Measurements from ENCODE around the gene ACP1.

Gene ACP1

DNA sequence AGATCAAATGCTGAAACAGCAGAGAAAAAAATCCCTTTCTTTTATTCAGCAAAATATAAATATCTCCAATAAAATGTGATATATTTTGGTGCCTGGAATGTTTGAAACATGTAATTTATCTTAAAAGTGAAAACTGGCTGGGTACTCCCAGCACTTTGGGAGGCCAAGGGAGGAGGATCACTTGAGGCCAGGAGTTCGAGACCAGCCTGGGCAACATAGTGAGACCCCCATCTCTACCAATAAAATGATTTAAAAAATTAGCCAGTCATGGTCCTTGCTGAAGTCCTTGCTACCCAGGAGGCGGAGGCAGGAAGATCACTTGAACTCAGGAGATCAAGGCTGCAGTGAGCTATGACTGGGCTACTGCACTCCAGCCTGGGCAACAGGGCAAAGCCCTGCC lies 9.6 kb upstream of the ACP1 start:
- no peak for DNase-seq (ENCODE audit: low read depth)

- no peak for DNase-seq (ENCODE audit: low read depth)
Measured at GRCh38 chr2:256094-256493, 8.7 kb upstream of the ACP1 start.

DNA sequence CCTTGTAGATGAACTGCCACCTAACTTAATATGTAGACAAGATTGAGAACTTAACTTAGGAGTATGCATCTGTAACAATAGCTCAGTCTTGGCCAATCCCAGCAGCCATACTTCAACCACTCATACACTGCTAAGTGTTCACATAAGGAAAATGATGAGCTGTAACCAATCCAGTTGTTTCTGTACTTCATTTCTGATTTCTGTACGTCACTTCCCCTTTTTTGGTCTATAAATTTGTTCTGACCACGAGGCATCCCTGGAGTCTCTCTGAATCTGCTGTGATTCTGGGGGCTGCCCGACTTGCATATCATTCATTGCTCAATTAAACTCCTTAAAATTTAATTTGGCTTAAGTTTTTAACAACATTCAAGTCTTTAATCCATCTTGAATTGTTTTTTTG lies 7.3 kb upstream of the ACP1 start:
- no peak for DNase-seq (ENCODE audit: low read depth)

DNA sequence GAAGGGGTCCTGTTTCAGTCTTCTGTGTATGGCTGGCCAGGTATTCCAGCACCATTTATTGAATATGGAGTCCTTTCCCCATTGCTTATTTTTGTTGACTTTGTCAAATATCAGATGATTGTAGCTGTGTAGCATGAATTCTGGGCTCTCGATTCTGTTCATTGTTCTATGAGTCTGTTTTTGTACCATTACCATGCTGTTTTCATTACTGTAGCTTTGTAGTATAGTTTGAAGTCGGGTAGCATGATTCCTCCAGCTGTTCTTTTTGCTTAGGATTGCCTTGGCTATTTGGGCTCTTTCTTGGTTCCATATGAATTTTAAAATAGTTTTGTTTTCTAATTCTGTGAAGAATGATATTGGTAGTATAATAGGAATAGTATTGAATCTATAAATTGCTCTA lies 6.9 kb upstream of the ACP1 start:
- DNase-seq (ENCODE audit: low read depth), result no peak

GRCh38 chr2:258933-259332 lies 5.8 kb upstream of the ACP1 start:
- no peak for DNase-seq (ENCODE audit: low read depth)

GRCh38 chr2:259789-260331 lies 4.9 kb upstream of the ACP1 start:
- no peak for DNase-seq (ENCODE audit: low read depth)

- DNase-seq (ENCODE audit: low read depth), result no peak
Measured at GRCh38 chr2:260507-261161, 4.1 kb upstream of the ACP1 start.

DNA sequence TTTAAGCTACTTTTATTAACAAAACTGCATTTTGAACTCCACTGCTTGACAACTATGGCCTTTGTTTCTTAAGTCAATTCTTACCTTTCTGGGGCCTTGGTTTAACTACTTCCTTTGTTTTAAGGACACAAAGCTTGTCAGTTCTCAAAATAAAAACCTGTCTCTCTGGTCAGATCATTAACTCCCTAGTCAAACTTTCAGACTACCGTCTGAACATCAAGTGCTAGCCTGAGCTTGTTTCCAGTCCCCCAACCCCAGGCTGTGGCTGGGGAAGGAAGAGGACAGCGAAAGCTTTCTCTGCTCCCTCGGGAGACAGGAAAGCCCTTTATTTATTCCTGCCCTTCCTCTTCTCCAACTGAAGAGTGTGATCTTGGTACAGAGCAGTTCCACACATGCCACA lies 2.6 kb upstream of the ACP1 start:
- DNase-seq (ENCODE audit: low read depth), result no peak

DNA sequence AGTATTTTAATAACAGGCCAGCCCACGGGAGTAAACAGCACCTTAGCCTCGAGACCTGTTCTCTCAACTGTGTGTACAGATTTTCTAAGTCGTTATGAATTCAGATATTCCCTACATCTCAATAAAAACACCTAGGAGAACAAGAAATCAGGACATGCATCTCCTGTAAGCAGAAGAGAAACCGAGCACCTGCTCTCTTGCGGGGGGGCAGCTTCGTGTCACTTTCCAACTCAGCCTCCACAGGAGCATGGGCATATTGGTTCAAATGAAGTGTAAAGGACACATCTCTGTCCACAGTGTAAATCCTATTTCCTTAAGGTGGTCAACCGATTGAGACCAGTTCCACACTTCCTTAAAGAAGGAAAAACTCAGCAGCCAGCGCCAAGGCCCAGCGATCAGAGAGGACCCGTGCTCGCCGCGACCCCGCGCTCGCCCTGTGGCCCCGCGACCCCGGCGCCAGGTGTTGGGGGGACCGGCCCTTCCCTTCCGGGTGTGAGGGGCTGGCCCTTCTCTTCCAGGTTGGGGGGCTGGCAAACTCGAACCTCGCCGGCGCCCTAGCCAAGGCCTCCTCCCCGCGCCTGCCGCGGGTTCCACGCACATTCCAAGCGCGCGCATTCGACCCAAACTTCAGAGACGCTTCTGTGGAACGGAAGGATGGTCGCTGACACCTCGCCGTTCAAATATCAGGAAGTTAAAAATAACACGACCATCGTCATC lies 1.6 kb upstream of the ACP1 start:
- DNase-seq (ENCODE audit: low read depth), result no peak

- DNase-seq (ENCODE audit: low read depth), result no peak
Measured at GRCh38 chr2:263774-264492, 814 bp upstream of the ACP1 start, which contains the start of gene SH3YL1. TSS of gene SH3YL1 (minus strand) at chr2:264032. CDS start at chr2:263984, 48 bp downstream.

- no peak for DNase-seq (ENCODE audit: low read depth)
Measured at GRCh38 chr2:268323-268722, 3.6 kb downstream of the ACP1 start.

DNA sequence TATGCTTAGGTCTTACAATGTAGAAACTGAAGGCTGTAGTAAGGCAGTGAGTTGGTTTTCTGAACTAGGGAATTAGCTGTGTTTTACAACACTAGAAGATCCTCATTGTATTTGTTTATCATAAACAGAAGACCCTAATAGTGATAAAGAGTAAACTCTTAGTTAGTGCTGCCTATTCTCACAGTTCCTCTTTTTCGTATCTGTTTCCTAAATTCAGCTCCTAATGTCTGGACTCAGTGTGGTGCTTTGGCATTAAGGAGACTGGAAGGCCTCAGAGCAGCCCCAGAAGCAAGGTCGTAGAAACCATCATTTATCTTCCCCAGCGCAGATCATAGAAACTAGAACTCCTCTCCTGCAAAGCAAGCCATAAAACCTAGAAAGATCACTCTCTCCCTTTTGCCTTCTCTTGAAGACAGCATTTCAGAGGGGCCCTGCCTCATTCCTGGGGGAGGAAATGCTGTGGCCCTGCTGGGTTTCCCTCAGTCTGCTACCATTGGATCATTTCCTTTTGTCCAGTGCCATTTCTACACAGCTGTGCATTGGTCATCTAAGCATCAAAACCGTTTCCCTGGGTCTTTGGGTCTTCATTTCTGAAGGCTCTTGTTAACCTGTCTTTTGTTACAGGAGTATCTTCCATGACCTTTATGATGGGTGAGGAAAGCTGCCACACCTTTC lies 4.7 kb downstream of the ACP1 start:
- no peak for DNase-seq (ENCODE audit: low read depth)

DNA sequence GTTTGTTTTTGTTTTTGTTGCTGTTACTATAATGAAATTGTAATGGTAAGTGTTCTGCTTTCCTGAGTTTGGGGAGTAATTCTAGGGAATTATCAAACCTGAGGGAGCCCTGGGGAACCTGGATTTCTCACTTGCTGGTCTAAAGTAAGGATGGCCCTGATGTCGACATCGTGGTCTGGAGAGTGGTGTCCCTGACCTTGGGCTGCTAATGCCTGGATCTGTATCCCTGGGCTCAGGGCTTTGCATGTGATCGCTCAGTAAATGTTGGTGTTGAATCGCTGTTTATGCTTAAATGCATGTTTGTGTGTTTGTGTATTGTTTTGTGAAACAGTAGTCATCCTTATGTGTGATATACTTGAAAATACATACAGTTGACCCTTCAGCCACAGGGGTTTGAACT lies 6.1 kb downstream of the ACP1 start:
- no peak for DNase-seq (ENCODE audit: low read depth)

GRCh38 chr2:271917-272316 lies 7.2 kb downstream of the ACP1 start:
- no peak for DNase-seq (ENCODE audit: low read depth)

- no peak for DNase-seq (ENCODE audit: low read depth)
Measured at GRCh38 chr2:273333-273732, 8.6 kb downstream of the ACP1 start.

DNA sequence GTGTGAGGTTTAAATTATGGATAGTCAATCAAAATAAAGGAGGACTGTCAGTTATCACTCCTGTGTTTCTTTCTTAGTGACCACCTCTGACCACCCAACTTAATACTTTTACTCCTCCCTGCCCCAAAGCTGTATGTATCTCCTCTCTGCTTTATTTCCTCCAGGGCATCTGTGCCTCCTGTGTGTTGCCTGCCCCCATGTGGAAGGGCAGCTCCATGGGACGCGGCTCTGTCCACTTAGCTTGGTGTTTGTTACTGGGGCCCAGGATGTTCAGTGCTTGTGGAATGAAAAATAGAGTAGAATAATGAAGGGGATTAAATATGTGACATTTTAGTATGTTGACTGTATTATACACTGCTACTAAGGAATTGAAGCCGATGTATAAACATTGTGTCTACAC lies 9.8 kb downstream of the ACP1 start:
- DNase-seq (ENCODE audit: low read depth), result no peak

DNA sequence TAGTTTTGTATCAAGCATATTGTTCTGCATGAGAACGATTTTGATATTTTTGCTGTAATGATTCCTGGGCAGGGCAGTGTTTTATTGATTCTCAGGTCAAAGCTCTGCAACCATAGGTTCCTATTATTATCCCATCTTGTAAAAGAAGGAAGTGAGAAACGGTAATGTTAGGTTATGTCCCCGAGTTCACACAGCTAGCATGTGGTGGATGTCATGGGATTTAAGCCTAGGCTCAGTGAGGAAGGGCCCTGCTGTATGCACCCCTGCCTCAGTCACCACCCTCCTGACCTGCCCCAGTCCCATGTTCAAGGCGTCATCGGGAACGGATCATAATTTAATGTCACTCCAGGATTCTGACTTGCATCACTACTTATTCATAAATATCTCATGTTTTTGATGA lies 10.7 kb downstream of the ACP1 start:
- DNase-seq (ENCODE audit: low read depth), result no peak

GRCh38 chr2:278312-278926 lies 13.7 kb downstream of the ACP1 start:
- DNase-seq (ENCODE audit: low read depth), result no peak

- no peak for DNase-seq (ENCODE audit: low read depth)
Measured at GRCh38 chr2:278927-279320, 14.2 kb downstream of the ACP1 start.

DNA sequence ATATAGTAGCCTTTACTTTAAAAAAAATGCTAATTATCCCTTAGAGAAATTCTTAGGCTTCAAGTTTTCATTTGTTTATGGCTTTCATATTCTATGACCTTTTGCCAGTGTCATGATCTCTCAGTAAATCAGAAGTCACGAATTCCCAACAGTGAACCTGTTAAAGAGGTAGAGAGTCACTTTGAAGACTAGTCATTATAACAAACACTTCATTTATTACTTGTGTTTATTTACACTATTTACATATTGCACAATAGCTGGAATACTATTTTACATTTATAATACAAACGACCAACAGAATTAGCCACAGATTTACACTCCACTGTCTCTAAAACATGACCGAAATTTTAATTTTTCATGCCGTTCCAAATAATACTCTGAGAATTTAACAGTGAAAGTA lies 14.6 kb downstream of the ACP1 start:
- no peak for DNase-seq (ENCODE audit: low read depth)

DNA sequence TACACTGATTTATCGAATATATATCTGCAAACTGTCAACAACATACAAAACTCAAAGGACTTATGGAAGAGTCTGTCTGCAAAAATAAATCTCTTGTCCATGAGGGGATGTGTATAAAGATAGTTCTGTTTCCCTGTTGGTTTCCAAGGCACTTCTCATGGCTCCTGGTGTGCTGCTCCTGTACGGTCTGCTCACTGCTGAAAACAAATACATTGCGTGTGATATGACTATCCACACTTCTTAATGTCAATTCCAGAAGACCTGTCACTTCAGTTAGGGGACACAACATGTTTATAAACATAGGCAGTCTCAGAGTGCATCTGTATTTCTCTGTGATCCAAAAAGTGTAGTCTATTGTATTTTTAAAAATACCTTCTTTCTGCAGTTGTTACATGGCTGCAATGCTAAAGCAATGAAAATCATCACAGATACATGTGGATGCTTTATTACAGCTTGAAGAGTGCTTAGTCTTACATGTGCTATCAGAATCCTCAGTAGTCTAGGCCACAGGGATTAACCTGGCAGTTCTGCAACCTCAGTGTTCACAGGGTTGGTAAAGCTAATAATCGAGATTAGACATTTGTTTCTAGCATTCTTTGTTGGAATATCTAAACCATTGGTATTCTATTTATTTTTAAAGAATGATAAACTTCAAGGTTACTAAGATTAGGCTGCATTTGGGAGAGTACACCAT lies 15.4 kb downstream of the ACP1 start:
- no peak for DNase-seq (ENCODE audit: low read depth)

Measured in ELR (cell line).